NCI-H446 treated with DMSO at 0.1 percent for 48 hours (cell line): Measurements from ENCODE around the gene TOR1B.

Experiments
- DNase-seq: peaks from one replicate; lab custom pipeline; 2025; lab: John Stamatoyannopoulos, UW

TOR1B gene

GRCh38 chr9:129845373-129845772 lies 42.4 kb downstream of the TOR1B start:
- DNase-seq, result no peak

DNA sequence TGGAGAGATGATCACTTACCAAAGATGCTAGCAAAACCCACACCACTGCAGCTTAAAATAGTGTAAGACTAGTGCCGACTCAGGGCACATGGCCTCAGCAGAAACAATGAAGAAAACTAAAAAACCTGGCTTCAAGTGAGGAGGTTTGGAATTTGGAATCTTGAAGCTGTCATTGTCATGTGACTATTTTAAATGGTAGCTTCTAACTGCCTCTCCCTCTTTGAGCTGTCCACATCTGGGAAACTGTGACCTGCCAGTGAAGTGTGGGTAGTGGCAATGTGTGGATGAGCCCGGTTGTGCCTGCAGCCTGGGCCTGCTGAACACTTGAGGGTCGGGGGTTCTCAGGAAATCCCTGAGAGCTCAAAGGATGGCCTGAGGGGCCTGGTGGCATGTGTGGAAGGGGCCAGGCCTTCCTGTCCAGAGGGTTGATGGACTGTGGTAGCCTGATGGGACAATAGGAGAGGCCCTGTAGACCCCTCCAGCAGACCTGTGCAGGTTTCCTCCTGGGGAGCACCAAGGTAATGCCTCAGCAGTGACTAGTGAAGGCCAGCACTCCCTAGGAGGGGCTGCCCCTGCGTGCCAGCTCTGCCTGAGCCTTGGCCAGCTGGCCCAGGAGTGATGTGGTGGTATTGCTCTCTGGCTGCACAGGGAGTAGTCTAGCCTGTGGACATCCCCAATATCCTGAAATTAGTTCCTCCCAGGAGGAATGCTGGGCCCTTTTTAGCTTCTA lies 45.9 kb downstream of the TOR1B start:
- DNase-seq, result no peak

DNA sequence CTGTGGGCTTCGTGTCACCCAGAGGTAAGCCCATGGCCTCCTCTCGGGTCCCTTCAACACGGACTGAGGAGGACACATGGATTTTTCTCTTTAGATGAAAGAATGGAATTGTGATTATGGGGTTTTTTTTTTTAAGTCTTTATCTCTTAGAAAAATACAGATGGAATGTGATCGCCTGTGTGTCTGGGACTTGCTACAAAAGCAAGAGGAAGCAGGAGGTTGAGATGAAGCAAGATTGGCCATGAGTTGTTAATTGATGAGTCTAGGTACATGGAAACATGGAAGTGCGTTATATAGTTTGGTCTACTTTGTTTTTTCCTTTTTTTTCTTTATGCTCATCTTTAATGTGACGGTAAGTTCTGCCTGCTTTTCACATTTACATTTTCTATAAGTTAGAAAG lies 46.9 kb downstream of the TOR1B start:
- DNase-seq, result no peak

GRCh38 chr9:129850821-129851550 lies 48.0 kb downstream of the TOR1B start:
- DNase-seq, result no peak

- no peak for DNase-seq
Measured at GRCh38 chr9:129851821-129852220, 48.8 kb downstream of the TOR1B start.

DNA sequence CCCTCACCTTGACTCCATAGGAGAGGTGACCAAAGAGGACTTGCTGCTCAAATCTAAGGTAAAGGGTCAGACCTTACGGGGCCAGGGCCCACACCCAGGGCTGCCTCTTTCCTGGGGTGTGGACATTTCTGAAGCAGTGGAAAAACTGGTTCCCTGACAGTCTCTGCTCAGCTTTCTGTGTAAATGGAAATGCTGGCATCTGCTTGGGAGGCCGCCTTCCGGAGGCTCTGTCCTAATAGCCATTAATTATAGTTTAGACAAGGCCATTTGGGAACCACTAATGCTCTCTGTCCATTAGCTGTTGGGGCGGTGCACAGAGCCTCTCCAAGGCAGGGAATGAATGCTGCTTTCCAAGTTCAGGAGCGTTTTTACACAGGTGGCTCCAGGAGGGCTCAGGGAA lies 49.6 kb downstream of the TOR1B start:
- DNase-seq, result no peak

GRCh38 chr9:129853614-129854013 lies 50.6 kb downstream of the TOR1B start:
- DNase-seq, result no peak

DNA sequence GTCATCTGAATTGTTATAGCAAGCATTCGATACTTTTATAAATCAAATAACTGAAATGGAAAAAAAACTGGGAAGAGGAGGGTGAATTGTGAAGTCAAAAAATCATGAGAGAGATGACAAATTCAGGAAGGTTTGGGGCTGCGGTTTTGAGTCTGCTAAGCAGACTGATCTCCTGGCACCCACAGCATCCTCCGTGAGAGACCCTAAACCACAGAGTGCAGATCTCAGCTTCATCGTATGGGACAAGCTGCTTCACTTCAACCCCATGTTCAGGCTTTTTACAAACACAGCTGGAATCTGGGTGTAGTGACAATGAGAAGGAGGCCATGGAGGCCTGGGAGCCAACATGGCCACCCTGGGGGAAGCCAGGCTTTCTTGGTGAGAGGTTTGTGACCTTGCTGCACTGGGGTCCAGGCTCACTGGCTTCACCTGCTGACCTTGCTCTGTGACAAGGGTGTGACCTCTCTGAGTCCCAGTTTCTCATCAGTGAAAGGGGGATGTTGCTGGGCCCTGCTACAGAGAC lies 51.7 kb downstream of the TOR1B start:
- DNase-seq, result no peak

DNA sequence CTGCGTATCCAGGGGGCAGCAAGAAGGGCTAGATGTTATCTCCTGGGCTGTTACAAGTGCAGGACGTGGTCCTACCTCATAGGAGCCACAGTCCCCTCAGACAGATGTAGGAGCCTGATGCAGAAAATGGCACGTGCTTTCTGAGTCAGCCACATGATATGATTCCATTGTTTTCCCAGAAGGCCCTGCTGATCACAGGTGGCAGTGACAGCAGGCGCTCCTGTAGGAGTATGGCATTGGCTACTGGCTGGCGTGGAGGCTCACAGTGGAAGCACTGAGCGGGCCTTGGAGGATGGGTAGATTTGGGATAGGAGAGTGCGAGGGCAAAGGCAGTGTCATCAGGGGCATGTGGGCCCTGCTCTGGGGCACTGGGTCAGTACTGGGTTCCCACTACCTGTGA lies 54.2 kb downstream of the TOR1B start:
- no peak for DNase-seq

GRCh38 chr9:129858167-129858962 lies 55.4 kb downstream of the TOR1B start:
- no peak for DNase-seq
